HEK293 (cell line): Measurements from ENCODE around the gene E2F4.

Experiments
- CTCF ChIA-PET: fragments of 350-600 bp; formaldehyde crosslinking; extraction: SDS; loops from one replicate; lab custom pipeline; 2021; ENCODE audit warnings: antibody characterized with exemption; lab: Yijun Ruan, JAX
- POLR2A ChIA-PET: fragments of 300-600 bp; formaldehyde crosslinking; extraction: SDS; loops from one replicate; lab custom pipeline; 2020; ENCODE audit warnings: antibody characterized with exemption, inconsistent platforms; lab: Yijun Ruan, JAX
- H3K27ac ChIP-seq: fragments of 200-500 bp; sonication (Bioruptor generic); 2 replicates; pipeline ENCODE4 v1.5.1; 2014; ENCODE audit warnings: low read depth, low read length, control low read depth, inconsistent platforms; ENCODE audit errors: extremely low read depth
- H3K36me3 ChIP-seq, 2 experiments: fragments of 200-500 bp in 1 of 2; sonication (Bioruptor generic) in 1 of 2; 1 replicate in 1 of 2; 2 replicates in 1 of 2; pipeline ENCODE4 v1.5.1; 2014 to 2017; ENCODE audit warnings: inconsistent platforms in 2 of 2, low read length in 2 of 2; ENCODE audit not compliant: control insufficient read depth in 2 of 2, insufficient read depth in 1 of 2
- H3K4me1 ChIP-seq: fragments of 200-500 bp; sonication (Bioruptor generic); 2 replicates; pipeline ENCODE4 v1.5.1; 2014; ENCODE audit warnings: mild to moderate bottlenecking, low read length, inconsistent platforms; ENCODE audit not compliant: control insufficient read depth, insufficient read depth
- H3K4me3 ChIP-seq: 2 replicates; pipeline ENCODE4 v1.5.1; 2011; ENCODE audit warnings: low read depth, mild to moderate bottlenecking, control low read depth, low read length, moderate library complexity
- H3K9me3 ChIP-seq: fragments of 200-500 bp; sonication (Bioruptor generic); 2 replicates; pipeline ENCODE4 v1.5.1; 2014; ENCODE audit warnings: low read depth, low read length, inconsistent platforms; ENCODE audit not compliant: control insufficient read depth, insufficient read depth
- AEBP2 ChIP-seq: fragments of 450-650 bp; formaldehyde crosslinking; IDR thresholded peaks from 2 replicates; pipeline ENCODE4 v1.5.1; 2016; ENCODE audit warnings: missing biosample characterization, missing genetic modification characterization, borderline replicate concordance
- CTCF ChIP-seq: fragments of 450-650 bp; formaldehyde crosslinking; IDR thresholded peaks from 2 replicates; pipeline ENCODE4 v1.5.1; 2016; ENCODE audit warnings: missing biosample characterization, missing genetic modification characterization
- GLIS2 ChIP-seq: fragments of 450-650 bp; formaldehyde crosslinking; IDR thresholded peaks from 2 replicates; pipeline ENCODE4 v1.5.1; 2016; ENCODE audit warnings: missing biosample characterization, missing genetic modification characterization
- PRDM10 ChIP-seq: fragments of 450-650 bp; formaldehyde crosslinking; IDR thresholded peaks from 2 replicates; pipeline ENCODE4 v1.5.1; 2016; ENCODE audit warnings: missing biosample characterization, missing genetic modification characterization
- PRDM4 ChIP-seq: fragments of 450-650 bp; formaldehyde crosslinking; IDR thresholded peaks from 2 replicates; pipeline ENCODE4 v1.5.1; 2017; ENCODE audit warnings: missing biosample characterization, missing genetic modification characterization
- SP3 ChIP-seq: fragments of 450-650 bp; formaldehyde crosslinking; IDR thresholded peaks from 2 replicates; pipeline ENCODE4 v1.5.1; 2016; ENCODE audit warnings: missing biosample characterization, missing genetic modification characterization
- SP7 ChIP-seq: fragments of 450-650 bp; formaldehyde crosslinking; IDR thresholded peaks from 2 replicates; pipeline ENCODE4 v1.5.1; 2016; ENCODE audit warnings: missing biosample characterization, missing genetic modification characterization
- YY2 ChIP-seq: fragments of 450-650 bp; formaldehyde crosslinking; IDR thresholded peaks from 2 replicates; pipeline ENCODE4 v1.5.1; 2016; ENCODE audit warnings: missing biosample characterization, missing genetic modification characterization
- ZBTB17 ChIP-seq: fragments of 450-650 bp; formaldehyde crosslinking; IDR thresholded peaks from 2 replicates; pipeline ENCODE4 v1.5.1; 2016; ENCODE audit warnings: missing biosample characterization, missing genetic modification characterization
- ZBTB48 ChIP-seq: fragments of 450-650 bp; formaldehyde crosslinking; IDR thresholded peaks from 2 replicates; pipeline ENCODE4 v1.5.1; 2016; ENCODE audit warnings: missing biosample characterization, missing genetic modification characterization
- ZFHX2 ChIP-seq: fragments of 450-650 bp; formaldehyde crosslinking; conservative IDR thresholded peaks from 2 replicates; pipeline ENCODE4 v1.5.1; 2016; ENCODE audit warnings: missing biosample characterization, missing genetic modification characterization
- ZNF146 ChIP-seq: fragments of 450-650 bp; formaldehyde crosslinking; IDR thresholded peaks from 2 replicates; pipeline ENCODE4 v1.5.1; 2016; ENCODE audit warnings: missing biosample characterization, missing genetic modification characterization
- ZNF214 ChIP-seq: fragments of 450-650 bp; formaldehyde crosslinking; IDR thresholded peaks from 2 replicates; pipeline ENCODE4 v1.5.1; 2017; ENCODE audit warnings: missing biosample characterization, mild to moderate bottlenecking, missing genetic modification characterization, borderline replicate concordance
- ZNF223 ChIP-seq: fragments of 450-650 bp; formaldehyde crosslinking; IDR thresholded peaks from 2 replicates; pipeline ENCODE4 v1.5.1; 2016; ENCODE audit warnings: missing biosample characterization, missing genetic modification characterization
- ZNF529 ChIP-seq: fragments of 450-650 bp; formaldehyde crosslinking; IDR thresholded peaks from 2 replicates; pipeline ENCODE4 v1.5.1; 2017; ENCODE audit warnings: missing genetic modification characterization, missing biosample characterization; ENCODE audit not compliant: insufficient replicate concordance
- ZNF549 ChIP-seq: fragments of 450-650 bp; IDR thresholded peaks from 2 replicates; pipeline ENCODE4 v1.5.1; 2018; ENCODE audit warnings: missing biosample characterization, missing genetic modification characterization, mild to moderate bottlenecking, inconsistent platforms, moderate library complexity
- ZNF76 ChIP-seq: fragments of 450-650 bp; formaldehyde crosslinking; IDR thresholded peaks from 2 replicates; pipeline ENCODE4; 2016; ENCODE audit warnings: low read depth, missing biosample characterization, missing genetic modification characterization, borderline replicate concordance

The E2F4 gene

GRCh38 chr16:67170168-67170948 lies 21.6 kb upstream of the E2F4 start, which contains the start of gene NOL3 (continued):
- TF ChIP-seq CTCF (tag by site-specific recombination): peak; percentile 43; the same call in 1 of the 2 replicates
- TF ChIP-seq ZFHX2 (tag by site-specific recombination): peak; percentile 40
- no peak for TF ChIP-seq ZNF529 (tag by site-specific recombination)
- TF ChIP-seq AEBP2 (tag by site-specific recombination): no peak
- peak; percentile 66 for TF ChIP-seq GLIS2 (tag by site-specific recombination)
- peak; percentile 98 for TF ChIP-seq PRDM10 (tag by site-specific recombination)
- no peak for TF ChIP-seq PRDM4
- no peak for TF ChIP-seq ZNF146 (tag by site-specific recombination)
- peak; percentile 50; the same call in 1 of the 2 replicates for TF ChIP-seq ZNF76
- TF ChIP-seq SP7: no peak
- TF ChIP-seq ZNF549 (tag by site-specific recombination): no peak
- TF ChIP-seq, all 188 proteins: peak for 17

- no peak overlapping the region for H3K4me3 ChIP-seq
- TF ChIP-seq SP3 (tag by site-specific recombination) (0 out of 2 replicates have a peak, but pooled peaks have one; percentile 31), ZBTB17 (tag by site-specific recombination) (peak; percentile 61), YY2 (tag by site-specific recombination) (no peak), ZBTB48 (tag by site-specific recombination) (peak; percentile 53), ZNF214 (tag by site-specific recombination) (no peak), ZNF223 (tag by site-specific recombination) (no peak)
- TF ChIP-seq, all 188 proteins: peak for 3
Observed at GRCh38 chr16:67170949-67171649, 20.9 kb upstream of the E2F4 start.

More at GRCh38 chr16:67170949-67171649, 20.9 kb upstream of the E2F4 start:
- Histone ChIP-seq H3K9me3 (no peaks in the 10 kb centered on the region), H3K36me3 (peaks cover 0 to 9% of the 10 kb centered on the region in 2 experiments; a peak in 1 of 3 replicates), H3K4me1 (peaks cover 9% of the 10 kb centered on the region), H3K27ac (no peak overlapping the region; the same call in 1 of the 2 replicates)
- ChIA-PET POLR2A (interaction anchor here (1.7 kb wide), 1 partner anchor 16 kb away, joined by 5 read pairs; no protein-coding TSS in a partner anchor), CTCF (interaction anchor here (0.6 to 1.6 kb wide), 6 partner anchors 11 to 116 kb away, joined by 3 to 11 read pairs (median 6); partner anchors contain the start of genes FBXL8 and TRADD)
